HepG2 (cell line): ENCODE measurements around the gene ZP2. TPM values are rescaled to one million over a fixed set of nuclear protein-coding genes. Genes with fewer than 3 reads are reported as not detected.

ENCODE experiments used
- ATAD3A ChIP-seq: sonication (generic); formaldehyde crosslinking; IDR thresholded peaks from 2 replicates; pipeline ENCODE4 v1.4.0; 2020; ENCODE audit warnings: missing genetic modification reagents
- ETV6 ChIP-seq: sonication (generic); formaldehyde crosslinking; conservative IDR thresholded peaks from 2 replicates; pipeline ENCODE4 v1.4.0; 2020; ENCODE audit warnings: missing genetic modification reagents
- FOSL2 ChIP-seq: sonication (generic); formaldehyde crosslinking; IDR thresholded peaks from 2 replicates; pipeline ENCODE4 v1.4.0; 2020; ENCODE audit warnings: missing genetic modification reagents
- GATA4 ChIP-seq: sonication (generic); IDR thresholded peaks from 2 replicates; pipeline ENCODE4 v1.6.1; 2016; ENCODE audit warnings: antibody characterized with exemption, low read depth, borderline replicate concordance
- KDM5B ChIP-seq: sonication (generic); formaldehyde crosslinking; IDR thresholded peaks from 2 replicates; pipeline ENCODE4 v1.4.0; 2020; ENCODE audit warnings: missing genetic modification reagents, mild to moderate bottlenecking, borderline replicate concordance
- KLF12 ChIP-seq: sonication (generic); formaldehyde crosslinking; IDR thresholded peaks from 2 replicates; pipeline ENCODE4 v1.4.0; 2020; ENCODE audit warnings: missing genetic modification reagents, borderline replicate concordance
- MAFK ChIP-seq, 2 experiments: IDR thresholded peaks in 1 of 2; conservative IDR thresholded peaks in 1 of 2; 2 replicates each; pipeline ENCODE4 v1.6.1; 2011; ENCODE audit warnings: improper control_type of control experiment in 2 of 2, low read length in 2 of 2
- MTA3 ChIP-seq: sonication (generic); formaldehyde crosslinking; IDR thresholded peaks from 2 replicates; pipeline ENCODE4 v1.4.0; 2020; ENCODE audit warnings: missing genetic modification reagents
- PCBP1 ChIP-seq: fragments of 200-400 bp; formaldehyde crosslinking; IDR thresholded peaks from 2 replicates; pipeline ENCODE4 v1.6.1; 2017; ENCODE audit warnings: mild to moderate bottlenecking, low read depth, low read length, borderline replicate concordance
- PHF20 ChIP-seq: sonication (generic); formaldehyde crosslinking; IDR thresholded peaks from 2 replicates; pipeline ENCODE4 v1.5.0; 2020; ENCODE audit warnings: mild to moderate bottlenecking, missing genetic modification reagents
- RCOR2 ChIP-seq: IDR thresholded peaks from 2 replicates; pipeline ENCODE4 v1.6.1; 2016; ENCODE audit warnings: missing biosample characterization, missing genetic modification reagents
- REL ChIP-seq: sonication (generic); formaldehyde crosslinking; conservative IDR thresholded peaks from 2 replicates; pipeline ENCODE4 v1.8.0; 2022; ENCODE audit warnings: mild to moderate bottlenecking, missing genetic modification reagents, moderate library complexity
- SYNCRIP ChIP-seq: fragments of 200-400 bp; formaldehyde crosslinking; IDR thresholded peaks from 2 replicates; pipeline ENCODE4 v1.6.1; 2018; ENCODE audit warnings: mild to moderate bottlenecking, low read depth, low read length; ENCODE audit not compliant: insufficient read depth
- ZIK1 ChIP-seq: sonication (generic); formaldehyde crosslinking; IDR thresholded peaks from 2 replicates; pipeline ENCODE4 v1.5.0; 2020; ENCODE audit warnings: mild to moderate bottlenecking, low read depth, missing genetic modification reagents, borderline replicate concordance
- ZNF20 ChIP-seq: sonication (generic); formaldehyde crosslinking; IDR thresholded peaks from 2 replicates; pipeline ENCODE4 v1.4.0; 2020; ENCODE audit warnings: mild to moderate bottlenecking, moderate library complexity, missing genetic modification reagents
- ZNF383 ChIP-seq: sonication (generic); formaldehyde crosslinking; IDR thresholded peaks from 2 replicates; pipeline ENCODE4 v1.4.0; 2020; ENCODE audit warnings: missing genetic modification reagents, mild to moderate bottlenecking, borderline replicate concordance
- ZNF543 ChIP-seq: sonication (generic); formaldehyde crosslinking; IDR thresholded peaks from 2 replicates; pipeline ENCODE4 v1.4.0; 2020; ENCODE audit warnings: mild to moderate bottlenecking, missing genetic modification reagents
- ZNF589 ChIP-seq: sonication (generic); formaldehyde crosslinking; conservative IDR thresholded peaks from 2 replicates; pipeline ENCODE4 v1.8.0; 2022; ENCODE audit warnings: mild to moderate bottlenecking, moderate library complexity, missing genetic modification reagents
- ZNF672 ChIP-seq: sonication (generic); formaldehyde crosslinking; IDR thresholded peaks from 2 replicates; pipeline ENCODE4 v1.8.1; 2022; ENCODE audit warnings: missing genetic modification reagents
- ZSCAN12 ChIP-seq: sonication (generic); formaldehyde crosslinking; IDR thresholded peaks from 2 replicates; pipeline ENCODE4 v1.9.0; 2021; ENCODE audit warnings: mild to moderate bottlenecking, missing genetic modification reagents
- ZSCAN9 ChIP-seq: IDR thresholded peaks from 2 replicates; pipeline ENCODE4 v1.6.1; 2016; ENCODE audit warnings: borderline replicate concordance
- polyA plus RNA-seq, 8 experiments: library from polyadenylated mRNA; depleted of rRNA in 3 of 8; stranded (reverse) in 7 of 8; unstranded in 1 of 8; fragments of >200 nt; fragmentation: Illumina TruSeq in 4 of 8; extraction: Trizol in 4 of 8; gene quantifications; 2 replicates each; pipeline versions ENCODE4 v1.2.1 to v1.2.3, GENCODE V29; 2011 to 2016; ENCODE audit warnings: low read depth in 4 of 8, missing spikeins in 1 of 8, mixed read lengths in 1 of 8; ENCODE audit not compliant: insufficient read depth in 1 of 8
- total RNA-seq, 5 experiments: library from RNA; depleted of rRNA; stranded (reverse); fragments of >200 nt; fragmentation: Illumina TruSeq; extraction: Trizol; gene quantifications; 2 replicates each; pipeline ENCODE4 v1.2.3, GENCODE V29; 2016; ENCODE audit warnings: low read depth in 1 of 5
- TF ChIP-seq, protein P1 (sequence below): conservative IDR thresholded peaks from 2 replicates; pipeline ENCODE4 v1.6.1; 2018; ENCODE audit warnings: missing genetic modification reagents
- TF ChIP-seq, protein P2 (sequence below): sonication (generic); formaldehyde crosslinking; IDR thresholded peaks from 2 replicates; pipeline ENCODE4 v1.5.0; 2020; ENCODE audit warnings: missing genetic modification reagents, mild to moderate bottlenecking, borderline replicate concordance
- TF ChIP-seq, protein P3 (sequence below): sonication (generic); formaldehyde crosslinking; conservative IDR thresholded peaks from 2 replicates; pipeline ENCODE4 v1.4.0; 2020; ENCODE audit warnings: missing genetic modification reagents

The ZP2 gene
- total and polyA plus RNA-seq, 2 of the 13 experiments (the other 11 are each of a cell fraction or from before 2014, with no cell fraction given) = not detected

DNA sequence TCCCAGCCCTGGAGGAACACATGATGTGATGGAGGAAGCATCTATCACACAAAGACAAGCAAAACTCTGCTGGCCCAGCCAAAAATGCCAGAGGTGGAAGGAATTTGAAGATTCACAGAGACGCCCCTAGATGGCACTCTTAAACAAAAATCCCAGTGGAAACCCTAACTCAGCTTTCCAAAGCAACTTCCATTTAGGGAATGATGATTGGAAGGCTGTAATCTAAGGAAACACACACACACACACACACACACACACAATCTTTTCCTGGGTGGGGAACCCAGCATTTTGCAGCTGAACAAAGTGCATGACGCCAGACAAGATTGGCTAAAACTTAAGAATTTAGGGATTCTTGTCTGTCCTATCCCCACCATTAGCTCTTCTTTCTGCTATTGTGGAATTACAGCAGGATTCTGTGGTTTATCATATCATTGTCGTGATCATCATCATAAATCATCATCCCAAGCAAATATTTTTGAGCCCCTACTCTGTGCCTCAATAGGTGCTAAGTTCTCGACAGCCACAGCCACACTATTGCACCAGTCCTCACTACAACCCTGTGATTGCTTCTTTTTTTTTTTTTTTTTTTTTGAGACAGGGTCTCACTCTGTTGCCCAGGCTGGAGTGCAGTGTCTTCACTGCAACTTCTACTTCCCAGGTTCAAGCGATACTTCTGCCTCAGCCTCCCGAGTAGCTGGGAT is 54.5 kb downstream of the ZP2 start (continued):
- TF ChIP-seq ZNF672 (CRISPR knock-in tag) (no peak), ZNF543 (peak; percentile 75; the same call in 1 of the 2 replicates), REL (CRISPR knock-in tag) (no peak), SYNCRIP (no peak), ETV6 (no peak), PHF20 (CRISPR knock-in tag) (no peak), PCBP1 (no peak), ZIK1 (CRISPR knock-in tag) (no peak), GATA4 (no peak), RCOR2 (0 out of 2 replicates have a peak, but pooled peaks have one; percentile 16), ZSCAN9 (no peak), KLF12 (CRISPR knock-in tag) (no peak), ZNF383 (0 out of 2 replicates have a peak, but pooled peaks have one; percentile 46), ZNF20 (CRISPR knock-in tag) (no peak), KDM5B (CRISPR knock-in tag) (no peak), ZNF589 (CRISPR knock-in tag) (no peak), MTA3 (CRISPR knock-in tag) (no peak), ATAD3A (CRISPR knock-in tag) (no peak), ZSCAN12 (CRISPR knock-in tag) (no peak), MAFK (conservative IDR thresholded peaks at IDR 0.05 in 1 of 2, IDR thresholded peaks at IDR 0.05 in 1 of 2; ENCODE audit: low read length in 2 of 2) (peak; percentile 23 to 29; a peak in 2 of 4 replicates), FOSL2 (0 out of 2 replicates have a peak, but pooled peaks have one; percentile 12)
- TF ChIP-seq, protein P1, sequence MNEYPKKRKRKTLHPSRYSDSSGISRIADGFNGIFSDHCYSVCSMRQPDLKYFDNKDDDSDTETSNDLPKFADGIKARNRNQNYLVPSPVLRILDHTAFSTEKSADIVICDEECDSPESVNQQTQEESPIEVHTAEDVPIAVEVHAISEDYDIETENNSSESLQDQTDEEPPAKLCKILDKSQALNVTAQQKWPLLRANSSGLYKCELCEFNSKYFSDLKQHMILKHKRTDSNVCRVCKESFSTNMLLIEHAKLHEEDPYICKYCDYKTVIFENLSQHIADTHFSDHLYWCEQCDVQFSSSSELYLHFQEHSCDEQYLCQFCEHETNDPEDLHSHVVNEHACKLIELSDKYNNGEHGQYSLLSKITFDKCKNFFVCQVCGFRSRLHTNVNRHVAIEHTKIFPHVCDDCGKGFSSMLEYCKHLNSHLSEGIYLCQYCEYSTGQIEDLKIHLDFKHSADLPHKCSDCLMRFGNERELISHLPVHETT (CRISPR knock-in tag) = no peak
- TF ChIP-seq, protein P2, sequence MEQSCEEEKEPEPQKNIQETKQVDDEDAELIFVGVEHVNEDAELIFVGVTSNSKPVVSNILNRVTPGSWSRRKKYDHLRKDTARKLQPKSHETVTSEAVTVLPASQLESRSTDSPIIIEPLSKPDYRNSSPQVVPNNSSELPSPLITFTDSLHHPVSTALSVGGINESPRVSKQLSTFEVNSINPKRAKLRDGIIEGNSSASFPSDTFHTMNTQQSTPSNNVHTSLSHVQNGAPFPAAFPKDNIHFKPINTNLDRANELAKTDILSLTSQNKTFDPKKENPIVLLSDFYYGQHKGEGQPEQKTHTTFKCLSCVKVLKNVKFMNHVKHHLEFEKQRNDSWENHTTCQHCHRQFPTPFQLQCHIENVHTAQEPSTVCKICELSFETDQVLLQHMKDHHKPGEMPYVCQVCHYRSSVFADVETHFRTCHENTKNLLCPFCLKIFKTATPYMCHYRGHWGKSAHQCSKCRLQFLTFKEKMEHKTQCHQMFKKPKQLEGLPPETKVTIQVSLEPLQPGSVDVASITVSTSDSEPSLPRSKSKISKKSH (CRISPR knock-in tag) = no peak
- TF ChIP-seq, protein P3, sequence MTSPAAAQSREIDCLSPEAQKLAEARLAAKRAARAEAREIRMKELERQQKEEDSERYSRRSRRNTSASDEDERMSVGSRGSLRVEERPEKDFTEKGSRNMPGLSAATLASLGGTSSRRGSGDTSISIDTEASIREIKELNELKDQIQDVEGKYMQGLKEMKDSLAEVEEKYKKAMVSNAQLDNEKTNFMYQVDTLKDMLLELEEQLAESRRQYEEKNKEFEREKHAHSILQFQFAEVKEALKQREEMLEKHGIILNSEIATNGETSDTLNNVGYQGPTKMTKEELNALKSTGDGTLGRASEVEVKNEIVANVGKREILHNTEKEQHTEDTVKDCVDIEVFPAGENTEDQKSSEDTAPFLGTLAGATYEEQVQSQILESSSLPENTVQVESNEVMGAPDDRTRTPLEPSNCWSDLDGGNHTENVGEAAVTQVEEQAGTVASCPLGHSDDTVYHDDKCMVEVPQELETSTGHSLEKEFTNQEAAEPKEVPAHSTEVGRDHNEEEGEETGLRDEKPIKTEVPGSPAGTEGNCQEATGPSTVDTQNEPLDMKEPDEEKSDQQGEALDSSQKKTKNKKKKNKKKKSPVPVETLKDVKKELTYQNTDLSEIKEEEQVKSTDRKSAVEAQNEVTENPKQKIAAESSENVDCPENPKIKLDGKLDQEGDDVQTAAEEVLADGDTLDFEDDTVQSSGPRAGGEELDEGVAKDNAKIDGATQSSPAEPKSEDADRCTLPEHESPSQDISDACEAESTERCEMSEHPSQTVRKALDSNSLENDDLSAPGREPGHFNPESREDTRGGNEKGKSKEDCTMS (CRISPR knock-in tag) = no peak
